ENCODE measurements around the gene ELOVL6. TPM values are rescaled to one million over a fixed set of nuclear protein-coding genes. Genes with fewer than 3 reads are reported as not detected.
A peak's percentile ranks its signal among the peaks of the same experiment; 100 is the strongest.

Gene ELOVL6
- total and polyA plus RNA-seq, 7 experiments from 2014 or later = 0.13 to 32.9 (median 0.81) TPM

DNA sequence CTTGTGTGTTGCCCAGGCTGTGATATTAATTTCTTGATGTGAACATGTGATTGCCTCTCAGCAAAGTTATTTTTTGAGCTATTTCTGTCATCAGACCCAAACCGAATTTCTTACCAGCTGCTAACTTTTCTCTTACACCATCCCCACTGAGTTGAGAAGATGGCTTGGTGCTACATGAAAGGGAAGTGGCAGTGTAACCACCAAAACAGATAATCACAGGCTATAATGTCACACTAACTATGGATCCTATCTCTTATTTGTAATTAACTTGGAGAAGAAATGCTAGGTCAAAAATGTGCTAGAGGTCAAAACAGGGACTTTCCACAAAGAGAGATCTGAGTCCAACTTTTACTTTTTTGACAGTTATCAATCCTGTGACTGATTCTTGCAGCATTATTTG is 43.8 kb downstream of the ELOVL6 start:
- Histone ChIP-seq H3K9me3 (ENCODE audit: control insufficient read depth in 2 of 3, low read length in 3 of 3) (no peaks in the 10 kb centered on the region), H3K36me3 (ENCODE audit: control insufficient read depth in 2 of 3, insufficient read depth in 3 of 3, low read length in 3 of 3) (no peaks in the 10 kb centered on the region), H3K4me3 (ENCODE audit: low read length) (no peak overlapping the region), H3K4me1 (ENCODE audit: control insufficient read depth in 2 of 2, insufficient read depth in 2 of 2, low read length in 2 of 2) (no peaks in the 10 kb centered on the region), H3K27me3 (ENCODE audit: control insufficient read depth in 2 of 2, insufficient read depth in 2 of 2, low read length in 2 of 2) (no peaks in the 10 kb centered on the region), H3K27ac (ENCODE audit: low read depth, low read length) (no peak overlapping the region)
- peak overlapping the region in 1 of 9 donors; percentile 59 for H3K27ac Mint-ChIP-seq
- DNase-seq (no peak), ATAC-seq (no peak)
- H3K4me3 Mint-ChIP-seq = no peak overlapping the region
- peaks cover 0 to 12% (median 0%) of the 10 kb centered on the region in 7 donors for H3K4me1 Mint-ChIP-seq
- H3K36me3 Mint-ChIP-seq = peaks cover 0 to 7% (median 0%) of the 10 kb centered on the region in 5 donors
- no peaks in the 10 kb centered on the region for H3K9me3 Mint-ChIP-seq
- no peaks in the 10 kb centered on the region for H3K27me3 Mint-ChIP-seq
- intact Hi-C loops (cut with micrococcal nuclease) = no loop called here
- POLR2A ChIA-PET = no interaction called here
- CTCF ChIA-PET = no interaction called here

DNA sequence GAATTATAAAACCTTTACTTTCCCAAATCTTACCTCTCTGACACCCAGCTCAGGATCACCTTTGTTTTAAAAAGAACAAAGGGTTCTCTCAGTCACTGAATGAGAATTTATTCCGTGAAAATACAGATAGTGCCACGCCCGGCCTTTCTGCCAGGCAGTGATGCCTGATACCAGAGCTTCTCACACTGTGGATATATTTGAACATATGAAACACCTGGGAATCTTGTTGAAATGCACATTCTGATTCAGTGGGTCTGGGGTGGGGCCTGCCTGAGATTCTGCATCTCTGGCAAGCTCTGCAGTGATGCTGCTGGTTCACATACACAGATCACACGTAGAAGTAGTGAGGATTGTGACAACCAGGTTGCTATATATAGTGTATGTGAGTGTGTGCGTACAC is 46.0 kb downstream of the ELOVL6 start:
- DNase-seq (no peak), ATAC-seq (no peak)
- Histone ChIP-seq H3K27ac (ENCODE audit: low read depth, low read length) (no peak overlapping the region), H3K4me3 (ENCODE audit: low read length) (no peak overlapping the region), H3K9me3 (ENCODE audit: control insufficient read depth in 2 of 3, low read length in 3 of 3) (no peaks in the 10 kb centered on the region), H3K4me1 (ENCODE audit: control insufficient read depth in 2 of 2, insufficient read depth in 2 of 2, low read length in 2 of 2) (no peaks in the 10 kb centered on the region), H3K27me3 (ENCODE audit: control insufficient read depth in 2 of 2, insufficient read depth in 2 of 2, low read length in 2 of 2) (no peaks in the 10 kb centered on the region), H3K36me3 (ENCODE audit: control insufficient read depth in 2 of 3, insufficient read depth in 3 of 3, low read length in 3 of 3) (no peaks in the 10 kb centered on the region)
- peak overlapping the region in 1 of 9 donors; percentile 18 for H3K27ac Mint-ChIP-seq
- peaks cover 0 to 8% (median 0%) of the 10 kb centered on the region in 7 donors for H3K4me1 Mint-ChIP-seq
- H3K27me3 Mint-ChIP-seq = no peaks in the 10 kb centered on the region
- CTCF ChIA-PET = no interaction called here
- intact Hi-C loops (cut with micrococcal nuclease) = no loop called here
- H3K4me3 Mint-ChIP-seq = no peak overlapping the region
- H3K9me3 Mint-ChIP-seq = no peaks in the 10 kb centered on the region
- peaks cover 0 to 12% (median 0%) of the 10 kb centered on the region in 5 donors for H3K36me3 Mint-ChIP-seq
- POLR2A ChIA-PET = interaction anchor here (0.5 kb wide), 1 partner anchor 13 kb away, joined by 3 read pairs; no protein-coding TSS in a partner anchor

DNA sequence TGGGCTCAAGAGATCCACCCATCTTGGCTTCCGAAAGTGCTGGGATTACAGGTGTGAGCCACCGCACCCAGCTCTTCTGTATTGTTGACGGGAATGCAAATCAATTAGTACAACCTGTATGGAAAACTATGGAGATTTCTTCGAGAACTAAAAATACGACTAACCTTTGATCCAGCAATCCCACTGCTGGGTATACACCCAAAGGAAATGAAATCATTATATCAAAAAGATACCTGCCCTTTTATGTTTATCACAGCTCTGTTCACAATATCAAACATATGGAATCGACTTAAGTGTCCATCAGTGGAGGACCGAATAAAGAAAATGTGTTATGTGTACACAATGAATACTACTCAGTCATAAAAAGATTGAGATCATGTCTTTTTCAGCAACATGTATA is 49.3 kb downstream of the ELOVL6 start:
- CTCF ChIA-PET = no interaction called here
- no peak for ATAC-seq
- H3K4me1 Mint-ChIP-seq = peaks cover 0 to 4% (median 0%) of the 10 kb centered on the region in 7 donors

DNA sequence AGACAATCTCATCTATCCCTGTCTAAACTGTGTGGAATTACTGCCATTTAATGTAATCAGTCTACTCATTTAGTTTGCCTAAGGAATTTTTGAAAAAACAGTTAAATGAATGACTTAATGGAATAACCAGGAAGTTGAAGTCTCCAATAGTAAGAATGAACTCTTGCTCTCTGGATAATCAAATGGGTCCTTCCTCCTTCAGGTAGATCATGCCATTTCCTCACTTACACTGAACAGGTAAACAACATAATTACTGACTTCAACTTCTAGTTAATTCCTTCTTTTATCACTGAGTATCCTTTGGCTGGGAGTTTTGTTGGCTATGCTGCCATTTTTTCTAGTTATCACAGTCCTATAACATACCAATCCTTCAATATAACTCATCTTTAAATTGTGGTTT is 56.0 kb downstream of the ELOVL6 start:
- ChIA-PET POLR2A (no interaction called here), CTCF (no interaction called here)
- ATAC-seq (no peak), DNase-seq (no peak)
- no peak overlapping the region for H3K27ac ChIP-seq (ENCODE audit: low read depth, low read length)
- H3K4me1 ChIP-seq (ENCODE audit: control insufficient read depth in 2 of 2, insufficient read depth in 2 of 2, low read length in 2 of 2) = no peaks in the 10 kb centered on the region
- intact Hi-C loops (cut with micrococcal nuclease) = no loop called here
- no peaks in the 10 kb centered on the region for H3K36me3 ChIP-seq (ENCODE audit: control insufficient read depth in 2 of 3, insufficient read depth in 3 of 3, low read length in 3 of 3)
- no peak overlapping the region for H3K27ac Mint-ChIP-seq
- no peaks in the 10 kb centered on the region for H3K27me3 Mint-ChIP-seq
- peaks cover 0 to 29% (median 0%) of the 10 kb centered on the region in 5 donors for H3K36me3 Mint-ChIP-seq
- peaks cover 0 to 2% (median 0%) of the 10 kb centered on the region in 11 donors for H3K9me3 Mint-ChIP-seq
- no peaks in the 10 kb centered on the region for H3K27me3 ChIP-seq (ENCODE audit: control insufficient read depth in 2 of 2, insufficient read depth in 2 of 2, low read length in 2 of 2)
- H3K4me3 ChIP-seq (ENCODE audit: low read length) = no peak overlapping the region
- H3K4me3 Mint-ChIP-seq = no peak overlapping the region
- peaks cover 0 to 10% (median 0%) of the 10 kb centered on the region in 7 donors for H3K4me1 Mint-ChIP-seq
- no peaks in the 10 kb centered on the region for H3K9me3 ChIP-seq (ENCODE audit: control insufficient read depth in 2 of 3, low read length in 3 of 3)

More for the DNA sequence above, 49.3 kb downstream of the ELOVL6 start:
- intact Hi-C loops (cut with micrococcal nuclease) = no loop called here
- no peaks in the 10 kb centered on the region for H3K9me3 ChIP-seq (ENCODE audit: control insufficient read depth in 2 of 3, low read length in 3 of 3)
- Mint-ChIP-seq H3K9me3 (peaks cover 0 to 2% (median 0%) of the 10 kb centered on the region in 11 donors), H3K4me3 (no peak overlapping the region), H3K27me3 (no peaks in the 10 kb centered on the region), H3K36me3 (peaks cover 0 to 29% (median 0%) of the 10 kb centered on the region in 5 donors), H3K27ac (no peak overlapping the region)
- no peaks in the 10 kb centered on the region for H3K27me3 ChIP-seq (ENCODE audit: control insufficient read depth in 2 of 2, insufficient read depth in 2 of 2, low read length in 2 of 2)
- POLR2A ChIA-PET = interaction anchor here (0.8 kb wide), 1 partner anchor 16 kb away, joined by 3 read pairs; no protein-coding TSS in a partner anchor
- H3K27ac ChIP-seq (ENCODE audit: low read depth, low read length) = no peak overlapping the region
- H3K4me1 ChIP-seq (ENCODE audit: control insufficient read depth in 2 of 2, insufficient read depth in 2 of 2, low read length in 2 of 2) = no peaks in the 10 kb centered on the region
- H3K36me3 ChIP-seq (ENCODE audit: control insufficient read depth in 2 of 3, insufficient read depth in 3 of 3, low read length in 3 of 3) = no peaks in the 10 kb centered on the region
- no peak for DNase-seq
- H3K4me3 ChIP-seq (ENCODE audit: low read length) = no peak overlapping the region

GRCh38 chr4:110139815-110140214 is 58.6 kb downstream of the ELOVL6 start:
- no peaks in the 10 kb centered on the region for H3K4me1 ChIP-seq (ENCODE audit: control insufficient read depth in 2 of 2, insufficient read depth in 2 of 2, low read length in 2 of 2)
- no peaks in the 10 kb centered on the region for H3K36me3 ChIP-seq (ENCODE audit: control insufficient read depth in 2 of 3, insufficient read depth in 3 of 3, low read length in 3 of 3)
- H3K4me1 Mint-ChIP-seq = peaks cover 0 to 8% (median 0%) of the 10 kb centered on the region in 7 donors
- intact Hi-C loops (cut with micrococcal nuclease) = loop anchor here in 1 of 2 donors (1.0 kb wide), 1 partner anchor 18 kb away; no protein-coding TSS in a partner anchor
- ATAC-seq (no peak), DNase-seq (no peak)
- POLR2A ChIA-PET = no interaction called here
- no peak overlapping the region for H3K4me3 Mint-ChIP-seq
- no peaks in the 10 kb centered on the region for H3K27me3 ChIP-seq (ENCODE audit: control insufficient read depth in 2 of 2, insufficient read depth in 2 of 2, low read length in 2 of 2)
- CTCF ChIA-PET = no interaction called here
- no peaks in the 10 kb centered on the region for H3K9me3 ChIP-seq (ENCODE audit: control insufficient read depth in 2 of 3, low read length in 3 of 3)
- H3K27ac Mint-ChIP-seq = peak overlapping the region in 1 of 9 donors; percentile 0
- H3K27me3 Mint-ChIP-seq = no peaks in the 10 kb centered on the region
- no peak overlapping the region for H3K27ac ChIP-seq (ENCODE audit: low read depth, low read length)
- H3K4me3 ChIP-seq (ENCODE audit: low read length) = no peak overlapping the region
- H3K36me3 Mint-ChIP-seq = peaks cover 0 to 13% (median 0%) of the 10 kb centered on the region in 5 donors
- H3K9me3 Mint-ChIP-seq = no peaks in the 10 kb centered on the region

DNA sequence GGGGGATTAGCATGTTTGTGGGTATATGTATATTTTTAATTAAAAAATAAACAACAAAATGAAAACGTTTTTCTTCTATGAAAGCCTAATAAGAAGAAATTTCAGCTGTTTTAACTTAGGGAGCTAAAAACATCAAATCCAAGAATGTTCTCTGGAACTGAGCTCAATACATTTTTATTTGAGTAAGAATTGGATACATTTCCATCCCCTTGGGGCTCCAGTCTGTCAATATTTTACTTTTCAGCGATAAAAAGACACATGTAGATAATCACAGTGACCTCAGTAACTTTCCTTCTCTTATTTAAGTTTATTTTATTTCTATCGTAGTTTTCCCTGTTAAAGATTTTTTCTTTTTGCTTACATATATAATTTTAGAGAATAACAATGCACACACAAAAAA is 59.3 kb downstream of the ELOVL6 start:
- ChIA-PET CTCF (no interaction called here), POLR2A (interaction anchor here (0.6 to 1.0 kb wide), 2 partner anchors 9 to 18 kb away, joined by 3 read pairs; no protein-coding TSS in a partner anchor)
- H3K27ac ChIP-seq (ENCODE audit: low read depth, low read length) = no peak overlapping the region
- H3K9me3 ChIP-seq (ENCODE audit: control insufficient read depth in 2 of 3, low read length in 3 of 3) = no peaks in the 10 kb centered on the region
- H3K4me3 Mint-ChIP-seq = no peak overlapping the region
- no peaks in the 10 kb centered on the region for H3K27me3 ChIP-seq (ENCODE audit: control insufficient read depth in 2 of 2, insufficient read depth in 2 of 2, low read length in 2 of 2)
- no peaks in the 10 kb centered on the region for H3K27me3 Mint-ChIP-seq
- H3K36me3 ChIP-seq (ENCODE audit: control insufficient read depth in 2 of 3, insufficient read depth in 3 of 3, low read length in 3 of 3) = no peaks in the 10 kb centered on the region
- H3K4me1 Mint-ChIP-seq = peaks cover 0 to 8% (median 0%) of the 10 kb centered on the region in 7 donors
- peaks cover 0 to 11% (median 0%) of the 10 kb centered on the region in 5 donors for H3K36me3 Mint-ChIP-seq
- H3K27ac Mint-ChIP-seq = no peak overlapping the region
- intact Hi-C loops (cut with micrococcal nuclease) = loop anchor here in 1 of 2 donors (1.0 kb wide), 1 partner anchor 17 kb away; no protein-coding TSS in a partner anchor
- no peaks in the 10 kb centered on the region for H3K9me3 Mint-ChIP-seq
- ATAC-seq (no peak), DNase-seq (no peak)
- no peaks in the 10 kb centered on the region for H3K4me1 ChIP-seq (ENCODE audit: control insufficient read depth in 2 of 2, insufficient read depth in 2 of 2, low read length in 2 of 2)
- H3K4me3 ChIP-seq (ENCODE audit: low read length) = no peak overlapping the region

- no peak for ATAC-seq
- Histone ChIP-seq H3K27me3 (ENCODE audit: control insufficient read depth in 2 of 2, insufficient read depth in 2 of 2, low read length in 2 of 2) (no peaks in the 10 kb centered on the region), H3K4me3 (ENCODE audit: low read length) (no peak overlapping the region), H3K9me3 (ENCODE audit: control insufficient read depth in 2 of 3, low read length in 3 of 3) (no peaks in the 10 kb centered on the region), H3K36me3 (ENCODE audit: control insufficient read depth in 2 of 3, insufficient read depth in 3 of 3, low read length in 3 of 3) (no peaks in the 10 kb centered on the region), H3K27ac (ENCODE audit: low read depth, low read length) (no peak overlapping the region), H3K4me1 (ENCODE audit: control insufficient read depth in 2 of 2, insufficient read depth in 2 of 2, low read length in 2 of 2) (no peaks in the 10 kb centered on the region)
- H3K36me3 Mint-ChIP-seq = peaks cover 0 to 11% (median 0%) of the 10 kb centered on the region in 5 donors
- intact Hi-C loops (cut with micrococcal nuclease) = no loop called here
- H3K4me1 Mint-ChIP-seq = peaks cover 0 to 8% (median 0%) of the 10 kb centered on the region in 7 donors
- CTCF ChIA-PET = no interaction called here
- no peaks in the 10 kb centered on the region for H3K27me3 Mint-ChIP-seq
- POLR2A ChIA-PET = interaction anchor here (1.0 kb wide), 1 partner anchor 8 kb away, joined by 3 read pairs; no protein-coding TSS in a partner anchor
- no peak for DNase-seq
- H3K4me3 Mint-ChIP-seq = no peak overlapping the region
- H3K9me3 Mint-ChIP-seq = no peaks in the 10 kb centered on the region
- H3K27ac Mint-ChIP-seq = no peak overlapping the region
Observed at GRCh38 chr4:110138551-110138950, 59.9 kb downstream of the ELOVL6 start.

Measured in naive thymus-derived CD4-positive, alpha-beta T cell (primary cell).